ENCODE data around the gene AFAP1. TPM values are rescaled to one million over a fixed set of nuclear protein-coding genes. Genes with fewer than 3 reads are reported as not detected.

Gene AFAP1
- total RNA-seq, 1 donor from 2014 or later, result 0.24 TPM

DNA sequence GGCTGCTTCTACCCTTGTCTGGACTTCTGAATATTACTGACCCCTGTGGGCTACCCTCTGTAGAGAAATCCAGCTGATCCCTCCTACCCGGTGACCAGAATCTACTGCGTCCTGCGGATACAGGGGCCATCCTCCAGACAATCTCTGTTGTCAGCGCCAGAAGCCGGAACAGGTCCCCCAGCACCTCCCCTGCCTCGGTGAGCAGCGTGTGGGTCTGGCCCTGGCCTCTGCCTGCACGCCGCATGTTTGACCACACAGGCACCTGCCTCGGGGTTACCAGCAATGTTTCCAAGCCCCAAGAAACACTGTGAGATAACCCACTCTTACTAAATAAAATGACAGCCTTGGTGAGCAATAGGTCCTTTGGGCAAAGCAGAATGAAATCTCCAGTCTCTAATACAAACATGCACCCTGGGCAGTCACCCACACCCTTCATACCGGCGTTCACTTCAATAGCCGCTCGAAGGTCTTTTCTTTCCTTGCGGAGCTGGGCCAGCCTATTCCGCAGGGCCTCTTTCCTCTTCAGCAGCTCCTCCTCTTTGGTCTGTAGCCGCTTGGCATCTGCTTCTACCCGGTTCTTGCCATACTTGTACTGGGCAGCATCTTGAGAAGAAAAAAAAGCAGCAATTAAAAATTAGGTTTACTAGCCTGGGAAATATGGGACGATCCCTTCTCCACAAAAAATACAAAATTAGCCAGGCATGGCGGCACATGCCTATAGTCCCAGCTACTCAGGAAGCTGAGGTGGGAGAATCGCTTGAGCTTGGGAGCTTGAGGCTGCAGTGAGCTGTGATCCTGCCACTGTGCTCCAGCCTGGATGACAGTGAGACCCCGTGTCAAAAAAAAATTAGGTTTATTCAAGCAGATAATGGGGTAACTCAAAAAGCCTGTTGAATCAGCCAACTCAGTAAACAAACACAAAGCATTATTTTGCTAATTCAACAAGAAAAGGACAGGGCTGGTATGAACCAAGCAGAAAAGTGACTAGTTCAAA lies 165.1 kb downstream of the AFAP1 start:
- POLR2A ChIA-PET, result no interaction called here
- CTCF ChIA-PET, result no interaction called here
- H3K36me3 Mint-ChIP-seq (ENCODE audit: low read depth), result no peaks in the 10 kb centered on the region

DNA sequence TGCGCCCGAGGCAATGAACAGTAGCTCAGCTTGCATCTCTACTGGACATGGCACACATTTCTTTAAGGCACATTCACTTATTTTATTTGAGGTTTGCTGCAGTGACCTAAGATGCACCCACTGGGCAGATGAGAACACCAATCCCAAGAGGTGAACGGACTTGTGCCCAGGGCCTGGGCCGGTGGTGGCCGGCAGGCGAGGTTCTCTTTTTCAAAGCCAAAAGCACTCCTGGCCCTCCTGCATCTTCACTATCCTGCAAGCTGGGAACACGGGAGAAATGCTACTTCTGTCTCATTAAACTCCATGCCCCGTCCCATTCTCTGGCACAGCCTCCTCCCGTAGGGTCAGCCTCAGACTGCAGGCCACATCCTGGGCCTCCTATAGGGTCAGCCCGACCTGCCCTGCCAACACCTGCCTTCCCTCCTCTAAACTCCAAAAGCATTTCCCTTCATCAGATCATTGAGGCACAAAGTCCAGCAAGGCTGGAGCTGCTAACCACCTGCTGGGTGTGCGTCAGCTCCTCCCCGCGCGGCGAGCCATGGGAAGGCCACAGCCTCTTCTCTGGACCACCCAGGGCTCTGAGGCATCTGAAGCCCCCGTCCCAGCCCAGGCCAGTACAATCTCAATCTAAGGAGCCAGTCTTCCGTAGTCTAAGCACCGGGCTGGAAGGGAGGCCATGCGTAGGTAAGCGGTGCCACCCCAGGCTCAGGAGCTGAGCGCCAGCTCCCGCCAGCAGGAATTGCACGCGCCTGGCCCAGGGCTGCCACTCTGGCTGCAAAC lies 166.1 kb downstream of the AFAP1 start:
- H3K27ac Mint-ChIP-seq, result no peak overlapping the region
- CTCF ChIA-PET, result interaction anchor here (1.4 kb wide), 1 partner anchor 29 kb away, joined by 5 read pairs; no protein-coding TSS in a partner anchor
- peaks cover 7% of the 10 kb centered on the region for H3K27me3 Mint-ChIP-seq
- H3K4me1 Mint-ChIP-seq, result peaks cover 2% of the 10 kb centered on the region
- ATAC-seq (ENCODE audit: low read depth) (no peak), DNase-seq (no peak)
- no peak for TF ChIP-seq CTCF (IDR thresholded peaks at IDR 0.05)
- intact Hi-C loops (cut with micrococcal nuclease), result no loop called here
- no peak overlapping the region for H3K4me3 Mint-ChIP-seq
- H3K36me3 Mint-ChIP-seq (ENCODE audit: low read depth), result no peaks in the 10 kb centered on the region
- POLR2A ChIA-PET, result no interaction called here
- H3K9me3 Mint-ChIP-seq, result no peaks in the 10 kb centered on the region

More for the DNA sequence above, 165.1 kb downstream of the AFAP1 start:
- intact Hi-C loops (cut with micrococcal nuclease), result no loop called here
- Mint-ChIP-seq H3K27ac (no peak overlapping the region), H3K4me3 (no peak overlapping the region), H3K27me3 (peaks cover 7% of the 10 kb centered on the region), H3K4me1 (peaks cover 2% of the 10 kb centered on the region), H3K9me3 (no peaks in the 10 kb centered on the region)
- no peak for TF ChIP-seq CTCF (IDR thresholded peaks at IDR 0.05)
- ATAC-seq (ENCODE audit: low read depth) (no peak), DNase-seq (no peak)

DNA sequence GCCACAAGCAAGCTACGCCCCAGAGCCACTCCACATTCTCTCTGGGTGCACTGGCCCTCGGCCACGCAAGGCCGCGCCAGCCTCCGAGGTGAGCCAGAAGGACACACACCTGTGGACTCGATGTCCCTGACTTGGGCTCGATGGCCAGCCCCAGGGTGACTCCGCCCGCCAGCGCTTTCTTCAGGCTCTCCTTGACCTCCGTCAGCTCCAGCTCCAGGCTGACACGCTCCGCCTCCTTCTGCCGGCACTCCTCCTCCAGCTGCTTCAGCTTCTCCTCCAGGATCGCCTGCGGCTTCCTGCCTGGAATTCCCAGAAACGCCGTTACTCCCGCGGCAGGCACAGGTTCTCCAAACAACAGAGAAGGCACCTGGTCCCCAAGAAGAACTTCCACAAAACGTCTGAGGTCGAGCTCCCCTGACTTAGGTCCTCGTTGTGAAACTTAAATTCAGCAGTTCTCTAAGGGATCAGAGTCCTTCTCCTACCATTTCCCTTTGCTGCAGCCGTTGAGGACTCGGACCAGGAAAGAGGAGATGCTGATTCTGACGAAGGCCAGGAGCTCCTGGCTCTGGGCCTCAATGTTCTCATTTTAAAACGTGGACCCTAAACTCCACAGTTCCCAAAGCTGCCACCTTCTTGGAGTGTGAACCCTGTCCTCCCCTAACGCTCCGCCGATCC lies 166.8 kb downstream of the AFAP1 start:
- peaks cover 2% of the 10 kb centered on the region for H3K4me1 Mint-ChIP-seq
- CTCF ChIA-PET, result interaction anchor here (1.4 kb wide), 1 partner anchor 30 kb away, joined by 5 read pairs; no protein-coding TSS in a partner anchor
- POLR2A ChIA-PET, result no interaction called here
- peaks cover 7% of the 10 kb centered on the region for H3K27me3 Mint-ChIP-seq
- H3K9me3 Mint-ChIP-seq, result no peaks in the 10 kb centered on the region
- DNase-seq (no peak), ATAC-seq (ENCODE audit: low read depth) (no peak)
- intact Hi-C loops (cut with micrococcal nuclease), result no loop called here
- TF ChIP-seq CTCF (IDR thresholded peaks at IDR 0.05), result no peak
- no peaks in the 10 kb centered on the region for H3K36me3 Mint-ChIP-seq (ENCODE audit: low read depth)
- H3K27ac Mint-ChIP-seq, result no peak overlapping the region
- no peak overlapping the region for H3K4me3 Mint-ChIP-seq

GRCh38 chr4:7771541-7772507 lies 167.8 kb downstream of the AFAP1 start:
- no peaks in the 10 kb centered on the region for H3K36me3 Mint-ChIP-seq (ENCODE audit: low read depth)
- H3K9me3 Mint-ChIP-seq, result no peaks in the 10 kb centered on the region
- TF ChIP-seq CTCF (IDR thresholded peaks at IDR 0.05), result no peak
- H3K27me3 Mint-ChIP-seq, result peaks cover 7% of the 10 kb centered on the region
- ChIA-PET POLR2A (no interaction called here), CTCF (no interaction called here)
- H3K27ac Mint-ChIP-seq, result no peak overlapping the region
- intact Hi-C loops (cut with micrococcal nuclease), result no loop called here
- ATAC-seq (ENCODE audit: low read depth) (no peak), DNase-seq (no peak)
- H3K4me1 Mint-ChIP-seq, result peaks cover 2% of the 10 kb centered on the region
- H3K4me3 Mint-ChIP-seq, result no peak overlapping the region
